HCT116 (cell line): ENCODE measurements around the gene TYK2. TPM values are rescaled to one million over a fixed set of nuclear protein-coding genes. Genes with fewer than 3 reads are reported as not detected.

ENCODE experiments used
- ATAC-seq: fragments of 200-7000 bp; cut with Tn5 transposase; 2 replicates; pipeline ENCODE4 v1.9.1; 2020; ENCODE audit warnings: mild to moderate bottlenecking, moderate library complexity
- BruUV-seq: library from RNA; stranded (reverse); fragments of 400-500 nt; replicated peaks from 2 replicates; lab custom pipeline; 2021; lab: Mats Ljungman, UMichigan
- CTCF ChIA-PET: fragments of 300-600 bp; sonication (Branson Sonifier 250); formaldehyde crosslinking; loops from one replicate; lab custom pipeline; 2021; ENCODE audit warnings: antibody characterized with exemption; lab: Charles Lee
- POLR2A ChIA-PET: fragments of 300-600, 350-600 bp; sonication (Branson Sonifier 250); formaldehyde crosslinking; loops from one replicate; lab custom pipeline; 2021; ENCODE audit warnings: antibody characterized with exemption; lab: Charles Lee
- RAD21 ChIA-PET, 2 experiments: fragments of 300-600 bp; sonication (Branson Sonifier 250); formaldehyde crosslinking; loops; one replicate each; lab custom pipeline; 2023; ENCODE audit warnings: low total read pairs in 2 of 2; ENCODE audit not compliant: uncharacterized antibody in 2 of 2, unreplicated experiment in 2 of 2, low non-redundant PET in 1 of 2; lab: Charles Lee
- DNase-seq: peaks from one replicate; pipeline ENCODE4 v3.0.0-alpha.2; 2010; ENCODE audit warnings: low read depth, low spot score
- H2AFZ ChIP-seq: fragments of 200-600 bp; shearing (Covaris generic), sonication (generic); 2 replicates; pipeline ENCODE4 v1.6.1; 2017; ENCODE audit warnings: low read depth, mixed run types, mixed read lengths, antibody characterized with exemption, low read length; ENCODE audit not compliant: poor library complexity, severe bottlenecking
- H3K27ac ChIP-seq: 2 replicates; pipeline ENCODE4 v1.5.1; 2012; ENCODE audit warnings: low read depth, low read length
- H3K27me3 ChIP-seq: fragments of 200-600 bp; sonication (generic); 2 replicates; pipeline ENCODE4 v1.6.1; 2016; ENCODE audit warnings: mixed run types, low read length, mixed read lengths; ENCODE audit not compliant: insufficient read depth
- H3K36me3 ChIP-seq, 2 experiments: fragments of 200-500 bp in 1 of 2; fragments of 200-600 bp in 1 of 2; sonication (Bioruptor generic) in 1 of 2; sonication (generic) in 1 of 2; 2 replicates each; pipeline versions ENCODE4 v1.5.1 to v1.6.1; 2014 to 2016; ENCODE audit warnings: low read length in 2 of 2, inconsistent platforms in 1 of 2, mixed read lengths in 1 of 2, mixed run types in 1 of 2; ENCODE audit not compliant: insufficient read depth in 2 of 2, control insufficient read depth in 1 of 2
- H3K4me1 ChIP-seq, 2 experiments: fragments of 200-600 bp in 1 of 2; sonication (generic) in 1 of 2; 2 replicates each; pipeline versions ENCODE4 v1.5.1 to v1.6.1; 2012 to 2017; ENCODE audit warnings: low read length in 2 of 2, inconsistent platforms in 1 of 2, mild to moderate bottlenecking in 1 of 2, mixed read lengths in 1 of 2, mixed run types in 1 of 2, moderate library complexity in 1 of 2; ENCODE audit not compliant: insufficient read depth in 2 of 2, control insufficient read depth in 1 of 2
- H3K4me2 ChIP-seq: fragments of 200-600 bp; sonication (generic); 2 replicates; pipeline ENCODE4 v1.6.1; 2017; ENCODE audit warnings: mixed run types, low read length, mixed read lengths
- H3K4me3 ChIP-seq, 2 experiments: fragments of 200-600 bp in 1 of 2; sonication (generic) in 1 of 2; replicated peaks in 1 of 2; 2 replicates each; pipeline ENCODE4 v1.5.1; 2011 to 2016; ENCODE audit warnings: low read length in 2 of 2, control low read depth in 1 of 2, low read depth in 1 of 2, mild to moderate bottlenecking in 1 of 2, mixed read lengths in 1 of 2, mixed run types in 1 of 2
- H3K79me2 ChIP-seq: fragments of 200-600 bp; sonication (generic); 2 replicates; pipeline ENCODE4 v1.6.1; 2017; ENCODE audit warnings: mild to moderate bottlenecking, mixed run types, low read length, moderate library complexity, mixed read lengths; ENCODE audit not compliant: insufficient read depth
- H3K9ac ChIP-seq: fragments of 200-600 bp; sonication (generic); 2 replicates; pipeline ENCODE4 v1.6.1; 2016; ENCODE audit warnings: low read length, mixed read lengths
- H3K9me2 ChIP-seq: fragments of 200-600 bp; sonication (generic), shearing (Covaris generic); 2 replicates; pipeline ENCODE4 v1.6.1; 2017; ENCODE audit warnings: mixed run types, mild to moderate bottlenecking, moderate library complexity; ENCODE audit not compliant: insufficient read depth
- H3K9me3 ChIP-seq, 2 experiments: fragments of 200-500 bp in 1 of 2; fragments of 200-600 bp in 1 of 2; sonication (Bioruptor generic) in 1 of 2; sonication (generic) in 1 of 2; 2 replicates each; pipeline ENCODE4 v1.6.1; 2014 to 2017; ENCODE audit warnings: low read length in 2 of 2, mixed read lengths in 2 of 2, inconsistent platforms in 1 of 2, low read depth in 1 of 2, mild to moderate bottlenecking in 1 of 2, mixed run types in 1 of 2, moderate library complexity in 1 of 2; ENCODE audit not compliant: control insufficient read depth in 1 of 2, insufficient read depth in 1 of 2
- H4K20me1 ChIP-seq: fragments of 200-600 bp; sonication (generic), shearing (Covaris generic); 2 replicates; pipeline ENCODE4 v1.6.1; 2017; ENCODE audit warnings: mixed run types, mild to moderate bottlenecking, moderate library complexity; ENCODE audit not compliant: insufficient read depth
- CBX3 ChIP-seq: IDR thresholded peaks from 2 replicates; pipeline ENCODE4 v1.6.1; 2012; ENCODE audit warnings: low read depth
- CEBPB ChIP-seq: IDR thresholded peaks from 2 replicates; pipeline ENCODE4 v1.6.1; 2012; ENCODE audit warnings: low read depth
- EZH2 ChIP-seq: fragments of 200-600 bp; sonication (generic); IDR thresholded peaks from 2 replicates; pipeline ENCODE4 v1.6.1; 2017; ENCODE audit warnings: antibody characterized with exemption, mixed run types
- EZH2phosphoT487 ChIP-seq: fragments of 200-600 bp; IDR thresholded peaks from 2 replicates; pipeline ENCODE4 v1.6.1; 2018; ENCODE audit warnings: antibody characterized with exemption, borderline replicate concordance
- POLR2A ChIP-seq: IDR thresholded peaks from 2 replicates; pipeline ENCODE4 v1.7.0; 2011; ENCODE audit warnings: borderline replicate concordance; ENCODE audit not compliant: insufficient read depth, insufficient read length; ENCODE audit errors: extremely low read depth
- POLR2AphosphoS5 ChIP-seq: IDR thresholded peaks from 2 replicates; pipeline ENCODE4 v1.6.1; 2011; ENCODE audit warnings: mild to moderate bottlenecking, low read depth, low read length, moderate library complexity
- SIN3A ChIP-seq: IDR thresholded peaks from 2 replicates; pipeline ENCODE4 v1.6.1; 2012; ENCODE audit warnings: low read depth
- SP1 ChIP-seq: IDR thresholded peaks from 2 replicates; pipeline ENCODE4 v1.6.1; 2012; ENCODE audit warnings: low read depth
- TCF7L2 ChIP-seq: IDR thresholded peaks from 2 replicates; pipeline ENCODE4 v1.7.0; 2011; ENCODE audit warnings: borderline replicate concordance, inconsistent platforms; ENCODE audit not compliant: insufficient read depth, insufficient read length; ENCODE audit errors: extremely low read depth
- ZFX ChIP-seq: fragments of 450-650 bp; IDR thresholded peaks from 2 replicates; pipeline ENCODE4 v1.6.1; 2017
- intact Hi-C: fragments of 100-400 bp; cut with micrococcal nuclease; formaldehyde crosslinking; loops from 2 replicates; pipeline ENCODE4 v1.10.0; 2022
- total RNA-seq: library from RNA; stranded (reverse); gene quantifications from one replicate; pipeline ENCODE4 v1.2.1, GENCODE V29; 2021; ENCODE audit not compliant: unreplicated experiment
- TF ChIP-seq, protein P1 (sequence below): IDR thresholded peaks from 2 replicates; pipeline ENCODE4 v1.6.1; 2012
- TF ChIP-seq, protein P2 (sequence below): IDR thresholded peaks from 2 replicates; pipeline ENCODE4 v1.6.1; 2012
- TF ChIP-seq, protein P3 (sequence below): IDR thresholded peaks from 2 replicates; pipeline ENCODE4 v1.6.1; 2011; ENCODE audit warnings: mild to moderate bottlenecking, low read length, moderate library complexity; ENCODE audit not compliant: insufficient replicate concordance; ENCODE audit errors: extremely low read depth
- TF ChIP-seq, protein P4 (sequence below): IDR thresholded peaks from 2 replicates; pipeline ENCODE4 v1.6.1; 2012; ENCODE audit warnings: low read depth

The TYK2 gene
- total RNA-seq, 1 experiment from 2014 or later = 110 TPM

DNA sequence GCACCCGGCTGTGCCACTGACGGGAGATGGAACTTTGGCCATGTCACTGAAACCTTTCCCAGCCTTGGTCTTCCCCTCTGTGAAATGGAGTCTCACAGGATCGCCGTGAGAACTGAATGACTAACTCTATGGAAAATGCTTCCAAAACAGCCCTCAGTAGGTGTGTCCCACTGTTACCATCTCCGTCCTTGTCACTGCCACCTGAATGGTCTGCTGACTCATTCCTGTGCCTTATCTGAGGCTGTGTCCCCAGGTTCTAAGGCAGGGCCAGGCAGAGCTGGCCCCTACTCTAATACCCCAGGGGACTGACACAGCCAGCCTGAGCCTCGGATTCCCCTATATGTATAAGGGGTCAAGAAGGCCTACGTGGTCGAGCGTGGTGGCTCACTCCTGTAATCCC is 18.4 kb upstream of the TYK2 start:
- peaks cover 11 to 24% of the 10 kb centered on the region in 2 experiments for H3K4me1 ChIP-seq
- H4K20me1 ChIP-seq = peaks cover 16% of the 10 kb centered on the region; the same call in 1 of the 2 replicates
- POLR2A ChIA-PET = no interaction called here
- H3K4me2 ChIP-seq = no peak overlapping the region
- H3K79me2 ChIP-seq = peaks cover 83% of the 10 kb centered on the region
- no peaks in the 10 kb centered on the region for H3K9me3 ChIP-seq
- CTCF ChIA-PET = no interaction called here
- DNase-seq (no peak), ATAC-seq (no peak)
- H3K4me3 ChIP-seq = no peak overlapping the region
- no peak overlapping the region for H2AFZ ChIP-seq
- intact Hi-C loops = no loop called here
- no peak overlapping the region for H3K9ac ChIP-seq
- H3K27ac ChIP-seq = no peak overlapping the region; the same call in 1 of the 2 replicates
- no peaks in the 10 kb centered on the region for H3K9me2 ChIP-seq
- H3K27me3 ChIP-seq = no peaks in the 10 kb centered on the region
- RAD21 ChIA-PET = no interaction called here
- H3K36me3 ChIP-seq = peaks cover 17 to 41% of the 10 kb centered on the region in 2 experiments
- BruUV-seq = no TSS peak
- TF ChIP-seq, protein P1, sequence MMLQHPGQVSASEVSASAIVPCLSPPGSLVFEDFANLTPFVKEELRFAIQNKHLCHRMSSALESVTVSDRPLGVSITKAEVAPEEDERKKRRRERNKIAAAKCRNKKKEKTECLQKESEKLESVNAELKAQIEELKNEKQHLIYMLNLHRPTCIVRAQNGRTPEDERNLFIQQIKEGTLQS = no peak
- no peak for TF ChIP-seq EZH2phosphoT487
- no peak for TF ChIP-seq ZFX
- TF ChIP-seq SP1 = no peak
- TF ChIP-seq POLR2AphosphoS5 = no peak
- no peak for TF ChIP-seq TCF7L2

DNA sequence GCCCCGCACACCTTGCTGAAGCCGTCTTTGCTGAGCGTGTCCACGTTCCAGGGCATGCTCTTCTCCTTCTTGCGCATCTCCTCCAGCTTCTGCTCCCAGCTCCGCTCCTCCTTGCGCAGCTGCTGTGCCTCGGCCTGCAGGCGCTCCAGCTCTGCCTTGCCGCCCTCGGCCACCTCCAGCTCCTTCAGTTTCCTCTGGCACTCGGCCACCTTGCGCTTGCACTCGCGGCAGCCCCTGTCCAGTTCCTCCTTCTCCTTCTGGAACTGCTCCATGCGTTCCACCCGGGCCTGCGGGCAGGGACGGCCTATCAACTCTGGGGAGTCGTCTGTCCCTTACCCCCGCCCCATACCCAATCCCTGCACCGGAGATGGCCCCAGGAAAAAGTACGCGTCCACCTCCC is 15.5 kb upstream of the TYK2 start:
- Histone ChIP-seq H3K36me3 (peaks cover 30 to 51% of the 10 kb centered on the region in 2 experiments), H3K9me3 (no peaks in the 10 kb centered on the region)
- BruUV-seq = no TSS peak

More for the DNA sequence above, 15.5 kb upstream of the TYK2 start:
- ChIA-PET POLR2A (no interaction called here), RAD21 (interaction anchor here in 1 of 2 experiments (0.6 kb wide), 1 partner anchor 137 kb away, joined by 4 read pairs; no protein-coding TSS in a partner anchor), CTCF (no interaction called here)
- TF ChIP-seq POLR2A (no peak), POLR2AphosphoS5 (no peak), SP1 (no peak), SIN3A (no peak), EZH2phosphoT487 (no peak), EZH2 (no peak), CEBPB (no peak), CBX3 (no peak)
- TF ChIP-seq, protein P1 = no peak
- TF ChIP-seq, protein P2, sequence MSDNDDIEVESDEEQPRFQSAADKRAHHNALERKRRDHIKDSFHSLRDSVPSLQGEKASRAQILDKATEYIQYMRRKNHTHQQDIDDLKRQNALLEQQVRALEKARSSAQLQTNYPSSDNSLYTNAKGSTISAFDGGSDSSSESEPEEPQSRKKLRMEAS = no peak
- TF ChIP-seq, protein P3, sequence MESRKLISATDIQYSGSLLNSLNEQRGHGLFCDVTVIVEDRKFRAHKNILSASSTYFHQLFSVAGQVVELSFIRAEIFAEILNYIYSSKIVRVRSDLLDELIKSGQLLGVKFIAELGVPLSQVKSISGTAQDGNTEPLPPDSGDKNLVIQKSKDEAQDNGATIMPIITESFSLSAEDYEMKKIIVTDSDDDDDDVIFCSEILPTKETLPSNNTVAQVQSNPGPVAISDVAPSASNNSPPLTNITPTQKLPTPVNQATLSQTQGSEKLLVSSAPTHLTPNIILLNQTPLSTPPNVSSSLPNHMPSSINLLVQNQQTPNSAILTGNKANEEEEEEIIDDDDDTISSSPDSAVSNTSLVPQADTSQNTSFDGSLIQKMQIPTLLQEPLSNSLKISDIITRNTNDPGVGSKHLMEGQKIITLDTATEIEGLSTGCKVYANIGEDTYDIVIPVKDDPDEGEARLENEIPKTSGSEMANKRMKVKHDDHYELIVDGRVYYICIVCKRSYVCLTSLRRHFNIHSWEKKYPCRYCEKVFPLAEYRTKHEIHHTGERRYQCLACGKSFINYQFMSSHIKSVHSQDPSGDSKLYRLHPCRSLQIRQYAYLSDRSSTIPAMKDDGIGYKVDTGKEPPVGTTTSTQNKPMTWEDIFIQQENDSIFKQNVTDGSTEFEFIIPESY = no peak
- TF ChIP-seq, protein P4, sequence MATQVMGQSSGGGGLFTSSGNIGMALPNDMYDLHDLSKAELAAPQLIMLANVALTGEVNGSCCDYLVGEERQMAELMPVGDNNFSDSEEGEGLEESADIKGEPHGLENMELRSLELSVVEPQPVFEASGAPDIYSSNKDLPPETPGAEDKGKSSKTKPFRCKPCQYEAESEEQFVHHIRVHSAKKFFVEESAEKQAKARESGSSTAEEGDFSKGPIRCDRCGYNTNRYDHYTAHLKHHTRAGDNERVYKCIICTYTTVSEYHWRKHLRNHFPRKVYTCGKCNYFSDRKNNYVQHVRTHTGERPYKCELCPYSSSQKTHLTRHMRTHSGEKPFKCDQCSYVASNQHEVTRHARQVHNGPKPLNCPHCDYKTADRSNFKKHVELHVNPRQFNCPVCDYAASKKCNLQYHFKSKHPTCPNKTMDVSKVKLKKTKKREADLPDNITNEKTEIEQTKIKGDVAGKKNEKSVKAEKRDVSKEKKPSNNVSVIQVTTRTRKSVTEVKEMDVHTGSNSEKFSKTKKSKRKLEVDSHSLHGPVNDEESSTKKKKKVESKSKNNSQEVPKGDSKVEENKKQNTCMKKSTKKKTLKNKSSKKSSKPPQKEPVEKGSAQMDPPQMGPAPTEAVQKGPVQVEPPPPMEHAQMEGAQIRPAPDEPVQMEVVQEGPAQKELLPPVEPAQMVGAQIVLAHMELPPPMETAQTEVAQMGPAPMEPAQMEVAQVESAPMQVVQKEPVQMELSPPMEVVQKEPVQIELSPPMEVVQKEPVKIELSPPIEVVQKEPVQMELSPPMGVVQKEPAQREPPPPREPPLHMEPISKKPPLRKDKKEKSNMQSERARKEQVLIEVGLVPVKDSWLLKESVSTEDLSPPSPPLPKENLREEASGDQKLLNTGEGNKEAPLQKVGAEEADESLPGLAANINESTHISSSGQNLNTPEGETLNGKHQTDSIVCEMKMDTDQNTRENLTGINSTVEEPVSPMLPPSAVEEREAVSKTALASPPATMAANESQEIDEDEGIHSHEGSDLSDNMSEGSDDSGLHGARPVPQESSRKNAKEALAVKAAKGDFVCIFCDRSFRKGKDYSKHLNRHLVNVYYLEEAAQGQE = no peak
- H3K79me2 ChIP-seq = peaks cover 59% of the 10 kb centered on the region
- H3K4me2 ChIP-seq = no peak overlapping the region
- DNase-seq (no peak), ATAC-seq (no peak)
- H4K20me1 ChIP-seq = peaks cover 15% of the 10 kb centered on the region; the same call in 1 of the 2 replicates
- H3K27ac ChIP-seq = no peak overlapping the region
- H3K4me1 ChIP-seq = peaks cover under 1 to 9% of the 10 kb centered on the region in 2 experiments; a peak in 3 of 4 replicates
- no peak overlapping the region for H2AFZ ChIP-seq
- H3K9ac ChIP-seq = no peak overlapping the region
- no peak overlapping the region for H3K4me3 ChIP-seq
- intact Hi-C loops = no loop called here
- no peaks in the 10 kb centered on the region for H3K27me3 ChIP-seq
- no peaks in the 10 kb centered on the region for H3K9me2 ChIP-seq
